ENCODE results near the gene ZNF688. TPM values are rescaled to one million over a fixed set of nuclear protein-coding genes. Genes with fewer than 3 reads are reported as not detected.

Gene ZNF688
- total and polyA plus RNA-seq, 12 donors: 6.3 to 23.8 (median 12.4) TPM

GRCh38 chr16:30567991-30568638, 3.4 kb downstream of the ZNF688 start:
- Histone ChIP-seq H3K27ac (peak overlapping the region in 1 of 10 donors; percentile 79), H3K4me1 (peaks cover 6 to 50% (median 23%) of the 10 kb centered on the region in 9 donors), H3K4me3 (no peak overlapping the region), H3K9me3 (no peaks in the 10 kb centered on the region), H3K36me3 (peaks cover 0 to 13% (median 0%) of the 10 kb centered on the region in 9 donors), H3K27me3 (no peaks in the 10 kb centered on the region)
- ATAC-seq (no peak), DNase-seq (no peak)
- intact Hi-C loops (cut with DNase I): loop anchor here in 1 of 10 donors (10.0 kb wide), 1 partner anchor 133 kb away; the partner anchor contains the start of gene DCTPP1
- 77 to 79% methylated on average over 6 of the region's 6 CpGs for WGBS, 2 donors
- no peak for TF ChIP-seq CTCF (IDR thresholded peaks at IDR 0.05)

- no peak for TF ChIP-seq CTCF (IDR thresholded peaks at IDR 0.05)
- peak overlapping the region in 1 of 10 donors; percentile 79 for H3K27ac ChIP-seq
- DNase-seq (no peak), ATAC-seq (no peak)
- WGBS, 2 donors: 84 to 89% methylated on average over 14 of the region's 14 CpGs
- no peaks in the 10 kb centered on the region for H3K27me3 ChIP-seq
- H3K9me3 ChIP-seq: no peaks in the 10 kb centered on the region
- H3K4me1 ChIP-seq: peaks cover 6 to 44% (median 19%) of the 10 kb centered on the region in 9 donors
- H3K4me3 ChIP-seq: no peak overlapping the region
- intact Hi-C loops (cut with DNase I): loop anchor here in 1 of 10 donors (10.0 kb wide), 1 partner anchor 133 kb away; the partner anchor contains the start of gene DCTPP1
- peaks cover 0 to 13% (median 0%) of the 10 kb centered on the region in 9 donors for H3K36me3 ChIP-seq
Observed at GRCh38 chr16:30567160-30567990, 4.1 kb downstream of the ZNF688 start.

DNA sequence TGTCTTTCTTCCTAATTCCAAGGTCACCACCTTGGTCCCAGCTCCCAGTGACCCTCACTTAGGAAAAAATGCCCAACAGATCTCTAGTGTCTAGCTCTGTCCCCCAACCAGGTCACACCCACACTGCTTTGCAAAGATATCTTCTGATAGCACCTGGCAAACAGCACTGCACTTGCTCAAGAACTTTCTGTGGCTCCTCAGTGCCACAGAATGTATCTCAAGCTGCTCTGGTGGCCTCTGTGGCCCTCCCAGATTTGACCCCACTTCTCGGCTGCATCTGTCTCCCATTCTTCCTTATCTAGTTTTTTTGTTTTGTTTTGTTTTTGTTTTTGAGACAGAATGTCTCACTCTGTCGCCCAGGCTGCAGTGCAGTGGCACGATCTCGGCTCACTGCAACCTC, 5.0 kb downstream of the ZNF688 start:
- TF ChIP-seq CTCF (IDR thresholded peaks at IDR 0.05): no peak
- Histone ChIP-seq H3K27ac (no peak overlapping the region), H3K9me3 (no peaks in the 10 kb centered on the region), H3K4me3 (no peak overlapping the region), H3K36me3 (peaks cover 0 to 13% (median 0%) of the 10 kb centered on the region in 9 donors), H3K4me1 (peaks cover 6 to 46% (median 16%) of the 10 kb centered on the region in 9 donors), H3K27me3 (no peaks in the 10 kb centered on the region)
- DNase-seq (no peak), ATAC-seq (no peak)
- 86 to 92% methylated on average over 4 of the region's 4 CpGs for WGBS, 2 donors
- intact Hi-C loops (cut with DNase I): loop anchor here in 1 of 10 donors (10.0 kb wide), 1 partner anchor 132 kb away; the partner anchor contains the start of gene DCTPP1

- no peak for ATAC-seq
- Histone ChIP-seq H3K27me3 (no peaks in the 10 kb centered on the region), H3K27ac (no peak overlapping the region), H3K36me3 (peaks cover 0 to 13% (median 0%) of the 10 kb centered on the region in 9 donors), H3K9me3 (no peaks in the 10 kb centered on the region), H3K4me3 (no peak overlapping the region), H3K4me1 (peaks cover 6 to 47% (median 19%) of the 10 kb centered on the region in 9 donors)
- WGBS, 2 donors: 68 to 69% methylated on average over 8 of the region's 8 CpGs
- TF ChIP-seq CTCF (IDR thresholded peaks at IDR 0.05): no peak
- DNase-seq: no peak
- intact Hi-C loops (cut with DNase I): loop anchor here in 1 of 10 donors (10.0 kb wide), 1 partner anchor 131 kb away; the partner anchor contains the start of gene DCTPP1
Observed at GRCh38 chr16:30565984-30566383, 5.5 kb downstream of the ZNF688 start.

All from heart right ventricle (tissue), 16 donors.